ENCODE results near the gene LDLRAD2.

LDLRAD2 gene

GRCh38 chr1:21866707-21867043 lies 54.6 kb downstream of the LDLRAD2 start:
- H3K27ac Mint-ChIP-seq (ENCODE audit: low read depth) = no peak overlapping the region

GRCh38 chr1:21867451-21867996 lies 55.5 kb downstream of the LDLRAD2 start:
- peaks cover 19% of the 10 kb centered on the region for H3K27me3 Mint-ChIP-seq

More at GRCh38 chr1:21866707-21867043, 54.6 kb downstream of the LDLRAD2 start:
- Mint-ChIP-seq H3K27me3 (peaks cover 10% of the 10 kb centered on the region), H3K4me1 (no peaks in the 10 kb centered on the region), H3K4me3 (no peak overlapping the region), H3K9me3 (no peaks in the 10 kb centered on the region), H3K36me3 (ENCODE audit: insufficient read depth) (no peaks in the 10 kb centered on the region)
- DNase-seq (ENCODE audit: low spot score in 2 of 2) (no peak), ATAC-seq (replicated peaks; ENCODE audit: extremely low read depth, poor library complexity, severe bottlenecking) (no peak)

GRCh38 chr1:21868482-21868881 lies 56.4 kb downstream of the LDLRAD2 start:
- Mint-ChIP-seq H3K27ac (ENCODE audit: low read depth) (no peak overlapping the region), H3K9me3 (no peaks in the 10 kb centered on the region), H3K27me3 (peaks cover 19% of the 10 kb centered on the region), H3K4me1 (peaks cover 6% of the 10 kb centered on the region), H3K36me3 (ENCODE audit: insufficient read depth) (no peaks in the 10 kb centered on the region), H3K4me3 (no peak overlapping the region)
- DNase-seq (ENCODE audit: low spot score in 2 of 2) (no peak), ATAC-seq (replicated peaks; ENCODE audit: extremely low read depth, poor library complexity, severe bottlenecking) (no peak)

More at GRCh38 chr1:21867451-21867996, 55.5 kb downstream of the LDLRAD2 start:
- ATAC-seq (replicated peaks; ENCODE audit: extremely low read depth, poor library complexity, severe bottlenecking) (no peak), DNase-seq (ENCODE audit: low spot score in 2 of 2) (no peak)
- Mint-ChIP-seq H3K9me3 (no peaks in the 10 kb centered on the region), H3K4me1 (peaks cover 6% of the 10 kb centered on the region), H3K36me3 (ENCODE audit: insufficient read depth) (no peaks in the 10 kb centered on the region), H3K4me3 (no peak overlapping the region), H3K27ac (ENCODE audit: low read depth) (no peak overlapping the region)

GRCh38 chr1:21868941-21869454 lies 56.9 kb downstream of the LDLRAD2 start:
- DNase-seq (ENCODE audit: low spot score in 2 of 2) = no peak
- Mint-ChIP-seq H3K4me3 (no peak overlapping the region), H3K27ac (ENCODE audit: low read depth) (no peak overlapping the region), H3K36me3 (ENCODE audit: insufficient read depth) (no peaks in the 10 kb centered on the region), H3K9me3 (no peaks in the 10 kb centered on the region), H3K27me3 (peaks cover 19% of the 10 kb centered on the region), H3K4me1 (peaks cover 6% of the 10 kb centered on the region)
- ATAC-seq (replicated peaks; ENCODE audit: extremely low read depth, poor library complexity, severe bottlenecking) = no peak

GRCh38 chr1:21869620-21870121 lies 57.6 kb downstream of the LDLRAD2 start:
- peaks cover 6% of the 10 kb centered on the region for H3K4me1 Mint-ChIP-seq
- H3K36me3 Mint-ChIP-seq (ENCODE audit: insufficient read depth) = no peaks in the 10 kb centered on the region
- H3K9me3 Mint-ChIP-seq = no peaks in the 10 kb centered on the region
- H3K4me3 Mint-ChIP-seq = no peak overlapping the region
- DNase-seq (ENCODE audit: low spot score in 2 of 2) (no peak), ATAC-seq (replicated peaks; ENCODE audit: extremely low read depth, poor library complexity, severe bottlenecking) (no peak)
- no peak overlapping the region for H3K27ac Mint-ChIP-seq (ENCODE audit: low read depth)
- H3K27me3 Mint-ChIP-seq = peaks cover 19% of the 10 kb centered on the region

- Mint-ChIP-seq H3K36me3 (ENCODE audit: insufficient read depth) (no peaks in the 10 kb centered on the region), H3K27ac (ENCODE audit: low read depth) (no peak overlapping the region), H3K9me3 (no peaks in the 10 kb centered on the region), H3K4me1 (peaks cover 6% of the 10 kb centered on the region), H3K27me3 (peaks cover 19% of the 10 kb centered on the region), H3K4me3 (no peak overlapping the region)
- DNase-seq (ENCODE audit: low spot score in 2 of 2) (no peak), ATAC-seq (replicated peaks; ENCODE audit: extremely low read depth, poor library complexity, severe bottlenecking) (no peak)
Observed at GRCh38 chr1:21870611-21871010, 58.5 kb downstream of the LDLRAD2 start.

GRCh38 chr1:21871943-21872342 lies 59.9 kb downstream of the LDLRAD2 start:
- peaks cover 19% of the 10 kb centered on the region for H3K27me3 Mint-ChIP-seq
- H3K4me1 Mint-ChIP-seq = peaks cover 6% of the 10 kb centered on the region
- H3K4me3 Mint-ChIP-seq = no peak overlapping the region
- no peak for ATAC-seq (replicated peaks; ENCODE audit: extremely low read depth, poor library complexity, severe bottlenecking)
- no peaks in the 10 kb centered on the region for H3K9me3 Mint-ChIP-seq
- H3K27ac Mint-ChIP-seq (ENCODE audit: low read depth) = no peak overlapping the region
- no peaks in the 10 kb centered on the region for H3K36me3 Mint-ChIP-seq (ENCODE audit: insufficient read depth)
- no peak for DNase-seq (ENCODE audit: low spot score in 2 of 2)

GRCh38 chr1:21872445-21873079 lies 60.5 kb downstream of the LDLRAD2 start:
- H3K4me3 Mint-ChIP-seq = no peak overlapping the region

GRCh38 chr1:21873174-21873573 lies 61.1 kb downstream of the LDLRAD2 start:
- ATAC-seq (replicated peaks; ENCODE audit: extremely low read depth, poor library complexity, severe bottlenecking) (no peak), DNase-seq (ENCODE audit: low spot score in 2 of 2) (no peak)
- peaks cover 6% of the 10 kb centered on the region for H3K4me1 Mint-ChIP-seq
- H3K4me3 Mint-ChIP-seq = no peak overlapping the region
- no peaks in the 10 kb centered on the region for H3K9me3 Mint-ChIP-seq
- H3K27ac Mint-ChIP-seq (ENCODE audit: low read depth) = no peak overlapping the region
- H3K36me3 Mint-ChIP-seq (ENCODE audit: insufficient read depth) = no peaks in the 10 kb centered on the region
- H3K27me3 Mint-ChIP-seq = peaks cover 19% of the 10 kb centered on the region

More at GRCh38 chr1:21872445-21873079, 60.5 kb downstream of the LDLRAD2 start:
- H3K4me1 Mint-ChIP-seq = peaks cover 6% of the 10 kb centered on the region
- DNase-seq (ENCODE audit: low spot score in 2 of 2) = no peak
- H3K27ac Mint-ChIP-seq (ENCODE audit: low read depth) = no peak overlapping the region
- peaks cover 19% of the 10 kb centered on the region for H3K27me3 Mint-ChIP-seq
- no peaks in the 10 kb centered on the region for H3K36me3 Mint-ChIP-seq (ENCODE audit: insufficient read depth)
- no peak for ATAC-seq (replicated peaks; ENCODE audit: extremely low read depth, poor library complexity, severe bottlenecking)
- H3K9me3 Mint-ChIP-seq = no peaks in the 10 kb centered on the region

GRCh38 chr1:21873761-21874160 lies 61.7 kb downstream of the LDLRAD2 start:
- no peak overlapping the region for H3K27ac Mint-ChIP-seq (ENCODE audit: low read depth)
- DNase-seq (ENCODE audit: low spot score in 2 of 2) (no peak), ATAC-seq (replicated peaks; ENCODE audit: extremely low read depth, poor library complexity, severe bottlenecking) (no peak)
- peaks cover 6% of the 10 kb centered on the region for H3K4me1 Mint-ChIP-seq
- H3K36me3 Mint-ChIP-seq (ENCODE audit: insufficient read depth) = no peaks in the 10 kb centered on the region
- peaks cover 19% of the 10 kb centered on the region for H3K27me3 Mint-ChIP-seq
- no peak overlapping the region for H3K4me3 Mint-ChIP-seq
- no peaks in the 10 kb centered on the region for H3K9me3 Mint-ChIP-seq

- H3K36me3 Mint-ChIP-seq (ENCODE audit: insufficient read depth) = no peaks in the 10 kb centered on the region
- ATAC-seq (replicated peaks; ENCODE audit: extremely low read depth, poor library complexity, severe bottlenecking) = no peak
- H3K9me3 Mint-ChIP-seq = no peaks in the 10 kb centered on the region
Observed at GRCh38 chr1:21874328-21874727, 62.3 kb downstream of the LDLRAD2 start.

More at GRCh38 chr1:21874328-21874727, 62.3 kb downstream of the LDLRAD2 start:
- Mint-ChIP-seq H3K27me3 (peaks cover 13% of the 10 kb centered on the region), H3K4me3 (no peak overlapping the region), H3K4me1 (peaks cover 6% of the 10 kb centered on the region), H3K27ac (ENCODE audit: low read depth) (no peak overlapping the region)
- DNase-seq (ENCODE audit: low spot score in 2 of 2) = no peak
